COLO829 (cell line): Measurements from ENCODE around the gene STK32C.

ENCODE experiments used
- DNase-seq: peaks from one replicate; pipeline ENCODE4 v3.0.0; 2012; ENCODE audit warnings: low spot score

STK32C gene

GRCh38 chr10:132209978-132210530 lies 97.7 kb downstream of the STK32C start:
- no peak for DNase-seq

DNA sequence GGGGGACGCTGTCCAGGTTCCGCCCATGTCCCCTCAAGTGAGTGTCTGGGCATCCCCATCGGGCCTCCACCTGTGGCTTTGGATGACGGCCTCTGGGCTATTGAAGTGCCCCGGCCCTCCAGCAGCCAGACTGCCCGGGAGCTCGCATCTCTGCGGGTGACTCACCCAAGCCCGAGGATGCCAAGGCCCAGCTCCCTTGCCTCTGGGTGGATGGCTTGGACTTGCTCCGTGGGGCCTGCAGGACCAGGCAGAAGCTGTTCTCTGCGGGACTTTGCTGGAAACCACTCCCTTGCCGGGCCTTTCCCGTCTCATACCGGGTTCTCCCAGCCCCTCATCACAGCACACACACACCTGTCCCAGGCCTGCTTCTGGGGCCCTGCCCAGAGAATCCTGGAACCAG lies 98.6 kb downstream of the STK32C start:
- no peak for DNase-seq

DNA sequence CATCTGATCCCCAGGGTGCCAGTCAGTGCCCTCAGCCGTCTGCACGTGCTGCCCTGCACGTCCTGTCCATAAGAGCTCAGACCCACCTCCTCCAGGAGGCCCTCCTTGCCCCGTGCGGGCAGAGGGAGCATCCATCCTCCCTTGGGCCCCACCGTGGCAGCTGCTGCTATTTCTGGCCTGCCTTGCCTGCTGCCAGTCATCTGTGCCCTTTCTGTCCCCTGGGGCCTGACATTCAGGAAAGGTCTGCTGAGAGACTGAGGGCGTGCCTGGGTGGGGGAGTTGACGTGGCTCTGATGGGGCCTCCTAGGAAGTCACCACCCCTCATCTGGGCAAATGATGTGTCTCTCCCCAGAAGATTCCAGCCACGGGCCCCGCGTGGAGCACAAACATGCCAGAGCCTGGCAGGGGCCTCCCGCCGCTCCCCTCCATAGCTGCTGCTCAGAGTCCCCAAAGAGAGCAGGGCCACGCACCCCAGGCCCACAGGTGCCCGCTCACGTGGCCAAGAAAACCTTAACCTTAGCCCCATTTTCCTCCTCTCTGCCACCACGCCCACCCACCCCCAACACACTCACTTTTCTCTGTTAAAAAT lies 99.2 kb downstream of the STK32C start:
- no peak for DNase-seq

- DNase-seq = no peak
Observed at GRCh38 chr10:132207536-132208461, 100.0 kb downstream of the STK32C start.

- DNase-seq = no peak
Observed at GRCh38 chr10:132206806-132207535, 100.8 kb downstream of the STK32C start.

GRCh38 chr10:132206377-132206745 lies 101.4 kb downstream of the STK32C start:
- no peak for DNase-seq

DNA sequence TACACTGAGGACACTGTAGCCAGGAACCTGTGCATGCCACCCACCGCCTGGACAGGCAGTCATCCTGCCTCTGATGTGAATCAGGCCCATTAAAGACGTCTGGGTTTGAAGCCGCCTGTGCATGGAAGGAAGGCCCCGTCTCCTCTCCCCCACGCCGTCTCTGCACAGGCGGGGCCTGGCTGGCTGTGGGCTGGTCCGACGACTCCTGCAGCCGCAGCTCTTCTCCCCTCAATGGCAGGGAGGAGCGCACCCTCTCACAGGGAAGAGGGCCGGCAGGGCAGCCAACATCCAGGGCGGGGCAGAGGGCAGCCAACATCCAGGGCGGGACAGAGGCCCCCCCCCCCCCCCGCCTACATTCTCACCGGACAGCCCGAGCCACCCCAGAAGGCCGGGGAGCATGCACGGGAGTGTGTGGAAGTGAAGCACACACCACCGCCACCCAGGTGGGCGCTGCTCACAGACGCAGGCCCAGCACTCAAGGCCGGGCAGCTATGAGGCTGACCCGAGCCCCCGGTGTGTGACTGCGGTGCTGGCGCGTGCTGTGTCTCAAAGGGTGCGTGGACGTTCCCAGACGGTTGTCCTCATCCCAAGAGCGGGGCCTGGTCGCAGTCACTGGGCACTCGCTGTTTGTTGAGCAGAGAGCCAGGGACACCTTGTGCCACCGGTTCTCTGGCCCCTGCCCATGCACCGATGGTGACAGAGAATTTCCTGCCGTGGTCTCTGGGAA lies 101.9 kb downstream of the STK32C start:
- DNase-seq = no peak

DNA sequence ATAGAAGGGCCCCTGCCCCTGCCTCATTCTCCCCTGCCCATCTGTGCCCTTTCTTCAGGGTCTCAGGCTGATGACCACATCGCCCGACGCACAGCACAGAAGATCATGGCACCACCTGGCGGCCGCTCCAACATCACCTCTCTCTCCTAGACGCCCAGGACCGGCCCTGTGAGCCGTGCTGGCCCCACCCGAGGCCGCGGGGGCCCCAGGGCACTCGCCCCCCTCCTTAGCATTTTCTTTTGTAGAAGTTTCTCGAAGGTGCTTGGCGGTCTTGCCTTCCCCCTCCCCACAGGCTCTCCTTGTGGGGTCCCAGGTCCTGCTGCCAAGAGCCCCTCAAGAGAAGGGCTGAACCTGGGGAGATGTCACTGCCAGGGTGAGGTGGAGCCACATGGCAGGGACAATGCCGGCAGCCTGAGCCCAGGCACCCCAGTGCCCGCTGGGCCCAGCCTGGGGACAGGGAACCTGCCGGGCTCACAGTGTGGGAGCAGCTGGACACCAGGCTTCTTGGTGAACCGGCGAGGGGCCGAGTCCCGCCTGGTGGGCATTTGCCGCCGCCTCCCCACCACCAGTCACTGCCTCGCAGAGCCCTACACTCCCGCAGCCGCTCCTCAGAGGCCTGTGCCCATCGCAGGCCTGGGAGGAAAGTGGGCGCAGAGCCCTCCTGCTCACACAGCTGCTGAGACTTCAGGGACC lies 102.8 kb downstream of the STK32C start:
- DNase-seq = no peak

DNA sequence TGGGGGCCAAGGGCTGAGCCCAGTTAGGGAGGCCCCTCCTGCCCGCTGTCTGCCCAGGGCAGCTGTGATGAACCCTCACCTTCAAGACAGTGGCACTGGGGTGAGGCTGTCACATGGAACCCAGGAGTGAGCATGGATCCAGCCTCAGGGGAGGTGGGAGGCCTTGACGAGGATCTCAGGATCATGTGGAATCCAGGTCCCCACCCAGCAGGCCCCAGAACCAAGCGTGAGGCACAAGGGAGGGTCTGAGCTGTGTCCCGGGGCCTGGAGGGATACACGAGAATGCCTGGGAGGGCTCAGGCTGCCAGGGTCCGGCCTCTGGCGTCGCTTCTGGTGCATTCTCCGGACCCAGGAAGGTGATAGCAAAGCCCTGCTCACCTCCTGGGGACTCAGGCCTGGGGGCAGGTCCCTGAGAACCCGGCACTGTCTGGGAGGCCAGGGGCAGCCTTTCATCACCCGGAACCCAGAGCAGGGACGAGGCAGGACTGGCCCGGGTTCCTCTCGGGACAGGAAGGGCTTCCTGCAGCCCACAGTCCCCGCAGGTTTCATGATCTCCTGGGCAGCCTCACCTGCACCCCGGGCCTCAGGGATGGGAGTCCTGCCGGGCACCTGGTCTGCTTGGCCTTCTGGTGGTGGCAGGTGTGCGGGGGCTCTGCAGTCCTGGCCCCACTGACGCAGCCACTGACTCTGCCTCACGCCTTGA lies 103.5 kb downstream of the STK32C start:
- DNase-seq = no peak

DNA sequence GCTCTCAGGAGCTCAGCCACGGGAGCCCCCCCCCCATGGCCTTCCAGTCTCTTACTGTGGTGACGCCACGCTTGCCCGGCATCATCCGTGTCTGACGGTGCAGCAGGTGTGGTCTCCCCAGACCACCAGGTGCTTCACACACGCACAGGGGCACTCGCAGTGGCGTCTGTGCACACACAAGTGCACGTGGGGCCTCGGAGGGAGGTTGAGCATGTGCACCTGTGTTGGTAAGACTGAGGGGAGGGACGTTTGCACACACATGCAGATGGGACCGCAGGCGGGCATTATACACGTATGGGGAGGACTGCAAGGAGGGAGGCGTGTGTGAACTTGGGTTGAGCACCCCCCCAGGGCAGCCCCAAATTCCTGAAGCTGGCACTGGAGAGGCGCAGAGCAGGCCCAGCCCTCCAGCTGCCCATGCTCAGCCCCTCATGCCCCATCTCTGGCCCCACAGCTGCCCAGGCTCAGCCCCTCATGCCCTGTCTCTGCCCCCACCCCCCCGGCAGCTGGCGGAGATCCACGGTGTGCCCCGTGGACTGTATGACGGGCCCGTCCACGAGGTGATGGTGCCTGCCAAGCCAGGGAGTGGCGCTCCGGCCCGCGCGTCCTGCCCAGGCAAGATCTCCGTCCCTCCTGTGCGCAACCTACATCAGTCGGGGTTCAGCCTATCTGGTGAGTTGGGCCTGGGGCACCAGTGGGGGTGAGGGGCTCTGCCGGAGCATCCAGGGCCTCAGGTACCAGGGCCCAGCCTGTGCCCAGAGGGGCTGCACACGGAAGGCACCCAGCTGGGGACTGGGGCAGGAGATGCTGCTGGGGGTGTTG lies 104.3 kb downstream of the STK32C start:
- no peak for DNase-seq

GRCh38 chr10:132202070-132202970 lies 105.4 kb downstream of the STK32C start:
- DNase-seq = no peak

DNA sequence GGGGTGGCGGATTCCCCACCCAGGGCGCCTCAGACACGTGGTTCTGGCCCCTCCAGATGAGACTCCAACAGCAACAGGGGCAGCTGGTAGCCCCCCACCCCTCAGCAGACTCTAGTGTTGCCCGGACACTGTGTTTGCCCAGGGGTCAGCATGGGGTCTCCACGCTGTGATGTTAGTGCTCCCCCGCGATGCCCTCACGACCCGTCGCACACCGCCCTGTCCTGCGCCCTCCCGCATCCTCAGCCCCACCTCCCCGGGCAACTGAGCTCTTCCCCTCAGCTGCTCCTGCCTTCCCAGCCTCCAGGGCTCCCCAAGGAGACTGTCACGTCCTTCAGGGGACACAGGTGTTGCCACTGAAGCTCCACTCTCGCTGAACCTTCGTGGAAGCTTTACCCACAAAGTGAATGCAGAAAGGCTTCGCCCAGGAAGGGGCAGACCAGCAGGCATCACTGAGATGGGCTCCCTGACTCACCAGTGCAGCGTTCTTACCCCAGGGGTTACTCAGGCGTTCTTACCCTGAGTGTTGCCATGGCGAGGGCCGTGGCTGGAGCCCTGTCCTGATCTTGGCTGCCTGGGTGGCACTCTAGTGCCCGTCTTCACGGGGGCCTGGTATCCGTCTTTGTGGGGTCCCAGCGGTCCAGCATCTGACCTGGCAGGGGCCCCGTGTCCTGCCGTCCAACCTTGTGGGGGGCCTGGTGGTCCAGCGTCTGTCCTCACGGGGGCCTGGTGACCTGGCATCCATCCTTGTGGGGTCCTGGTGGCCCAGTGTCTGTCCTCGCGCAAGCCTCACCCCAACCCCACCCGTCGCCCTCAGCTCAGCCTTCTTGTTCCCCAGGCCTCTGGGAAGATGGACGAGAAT lies 106.4 kb downstream of the STK32C start:
- DNase-seq = no peak

DNA sequence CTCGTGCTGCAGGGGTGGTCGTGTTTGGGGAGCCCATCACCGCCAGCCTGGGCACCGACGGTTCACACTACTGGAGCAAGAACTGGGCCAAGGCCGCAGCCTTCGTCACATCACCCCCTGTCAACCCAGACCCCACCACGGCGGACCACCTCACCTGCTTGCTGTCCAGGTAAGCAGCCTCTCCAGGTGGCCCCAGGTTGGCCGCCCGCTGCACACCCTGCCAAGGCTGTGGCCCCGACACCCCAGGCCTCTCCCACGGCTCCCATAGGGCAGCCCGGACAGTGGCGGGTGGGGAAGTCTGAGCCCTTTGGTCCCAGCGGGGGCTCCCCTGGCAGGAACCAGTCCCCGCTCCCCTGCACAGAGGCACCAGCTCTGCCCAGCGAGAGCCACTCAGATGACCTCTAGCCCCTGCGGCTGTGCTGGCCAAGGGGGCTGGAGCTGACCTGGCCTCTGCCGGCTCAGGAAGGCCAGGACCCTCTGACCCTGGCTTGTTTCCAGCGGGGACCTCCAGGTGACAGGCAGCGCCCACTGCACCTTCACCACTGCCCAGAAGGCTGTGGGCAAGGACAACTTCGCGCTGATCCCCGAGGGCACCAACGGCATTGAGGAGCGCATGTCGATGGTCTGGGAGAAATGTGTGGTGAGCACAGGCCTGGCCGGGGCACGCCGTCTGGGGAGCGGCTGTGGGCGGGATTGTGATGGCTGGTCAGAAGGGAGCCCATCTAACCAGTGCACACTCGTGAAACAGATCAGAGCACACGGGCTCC lies 107.2 kb downstream of the STK32C start:
- DNase-seq = no peak

DNA sequence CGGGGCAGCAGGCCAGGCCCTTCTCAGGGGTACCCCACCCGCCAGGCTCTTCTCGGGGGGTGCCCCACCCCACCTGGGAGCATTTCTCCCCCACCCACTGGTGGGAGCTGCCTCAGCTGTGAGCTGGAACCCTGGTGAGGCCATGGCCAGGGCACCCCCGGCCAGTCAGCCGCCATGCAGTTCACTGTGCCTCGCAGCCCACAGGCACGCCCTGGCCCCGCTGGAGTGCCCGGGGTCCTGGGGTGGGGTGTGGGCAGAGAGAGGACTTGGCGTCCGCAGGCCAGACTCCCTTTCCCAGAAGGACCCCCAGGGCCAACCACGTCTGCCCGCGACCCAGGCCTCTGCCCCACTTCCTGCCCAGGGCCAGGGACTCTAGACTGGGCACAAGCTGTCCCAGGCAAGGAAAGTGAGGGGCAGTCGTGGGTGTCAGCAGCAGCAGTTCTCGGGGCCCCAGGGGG lies 107.9 kb downstream of the STK32C start:
- DNase-seq = no peak

GRCh38 chr10:132199268-132199853 lies 108.4 kb downstream of the STK32C start:
- DNase-seq = no peak

- no peak for DNase-seq
Observed at GRCh38 chr10:132198381-132199181, 109.2 kb downstream of the STK32C start.
